ENCODE data around the gene PRRT3. TPM values are rescaled to one million over a fixed set of nuclear protein-coding genes. Genes with fewer than 3 reads are reported as not detected.
A peak's percentile ranks its signal among the peaks of the same experiment; 100 is the strongest.

The PRRT3 gene
- total and polyA plus RNA-seq, 9 of the 15 experiments (the other 6 are each of a cell fraction or from before 2014, with no cell fraction given) = 0.06 to 1.9 (median 1.2) TPM

DNA sequence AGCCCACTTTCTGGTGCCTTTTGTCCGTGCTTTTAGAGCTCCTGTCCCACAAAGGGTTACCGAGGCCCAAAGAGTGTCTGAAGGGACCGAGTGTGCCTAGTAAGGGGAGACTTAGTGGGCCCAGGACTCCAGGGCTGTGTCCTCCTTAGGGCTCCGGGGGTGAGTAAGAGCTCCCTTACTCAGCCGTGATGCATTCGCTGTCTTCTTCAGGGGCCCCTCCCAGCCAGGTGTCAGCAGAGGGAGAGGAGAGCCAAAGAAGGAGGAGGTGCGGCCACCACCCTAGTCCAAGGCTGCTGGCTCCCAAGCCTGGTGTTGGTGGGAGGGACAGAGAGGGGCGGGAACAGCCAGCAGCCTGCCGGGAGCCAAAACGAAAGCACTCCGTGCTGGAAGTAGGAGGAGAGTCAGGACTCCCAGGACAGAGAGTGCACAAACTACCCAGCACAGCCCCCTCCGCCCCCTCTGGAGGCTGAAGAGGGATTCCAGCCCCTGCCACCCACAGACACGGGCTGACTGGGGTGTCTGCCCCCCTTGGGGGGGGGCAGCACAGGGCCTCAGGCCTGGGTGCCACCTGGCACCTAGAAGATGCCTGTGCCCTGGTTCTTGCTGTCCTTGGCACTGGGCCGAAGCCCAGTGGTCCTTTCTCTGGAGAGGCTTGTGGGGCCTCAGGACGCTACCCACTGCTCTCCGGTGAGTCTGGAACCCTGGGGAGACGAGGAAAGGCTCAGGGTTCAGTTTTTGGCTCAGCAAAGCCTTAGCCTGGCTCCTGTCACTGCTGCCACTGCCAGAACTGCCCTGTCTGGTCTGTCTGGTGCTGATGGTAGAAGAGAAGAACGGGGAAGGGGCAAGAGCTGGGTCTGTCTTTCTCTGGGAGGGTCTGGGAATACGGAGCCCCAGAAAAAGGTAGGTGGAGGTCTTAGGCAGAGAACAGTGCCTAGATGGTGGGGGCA is 35.2 kb downstream of the PRRT3 start, which contains the start of gene IL17RC (continued):
- no peak for TF ChIP-seq ZBTB33 (CRISPR knock-in tag; IDR thresholded peaks at IDR 0.05)
- no peak for TF ChIP-seq ZBED1 (IDR thresholded peaks at IDR 0.05)
- peak; percentile 72; the same call in 1 of the 2 replicates for TF ChIP-seq PHF8 (IDR thresholded peaks at IDR 0.05; ENCODE audit: borderline replicate concordance, low read length)
- no peak for TF ChIP-seq ZNF699 (CRISPR knock-in tag; IDR thresholded peaks at IDR 0.05; ENCODE audit: insufficient replicate concordance)
- TF ChIP-seq ZMIZ1 (IDR thresholded peaks at IDR 0.05; ENCODE audit: low read depth in 2 of 2, low read length in 2 of 2) = no peak
- TF ChIP-seq HMGN3 (IDR thresholded peaks at IDR 0.05; ENCODE audit: borderline replicate concordance, extremely low read depth, insufficient read length, low read depth, low read length) = peak; percentile 51
- TF ChIP-seq, protein P1, sequence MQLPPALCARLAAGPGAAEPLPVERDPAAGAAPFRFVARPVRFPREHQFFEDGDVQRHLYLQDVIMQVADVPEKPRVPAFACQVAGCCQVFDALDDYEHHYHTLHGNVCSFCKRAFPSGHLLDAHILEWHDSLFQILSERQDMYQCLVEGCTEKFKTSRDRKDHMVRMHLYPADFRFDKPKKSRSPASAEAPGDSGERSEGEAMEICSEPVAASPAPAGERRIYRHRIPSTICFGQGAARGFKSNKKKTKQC (CRISPR knock-in tag; IDR thresholded peaks at IDR 0.05) = 0 out of 2 replicates have a peak, but pooled peaks have one; percentile 5
- TF ChIP-seq FOXJ2 (tag; IDR thresholded peaks at IDR 0.05) = no peak
- no peak for TF ChIP-seq ZNF280A (IDR thresholded peaks at IDR 0.05; ENCODE audit: low read depth, partially characterized antibody)
- no peak for TF ChIP-seq TFAM (CRISPR knock-in tag; conservative IDR thresholded peaks at IDR 0.05)
- no peak for TF ChIP-seq ASH1L (IDR thresholded peaks at IDR 0.05; ENCODE audit: borderline replicate concordance, low read depth, partially characterized antibody)
- TF ChIP-seq SIX5 (IDR thresholded peaks at IDR 0.05; ENCODE audit: borderline replicate concordance in 1 of 2, insufficient read depth in 1 of 2, low read depth in 1 of 2, low read length in 2 of 2) = no peak
- no peak for TF ChIP-seq CBFA2T3 (IDR thresholded peaks at IDR 0.05)
- TF ChIP-seq E2F3 (CRISPR knock-in tag; IDR thresholded peaks at IDR 0.05) = no peak

Measured in K562 (cell line).